B cell (primary cell): Measurements from ENCODE around the gene ERP27. TPM values are rescaled to one million over a fixed set of nuclear protein-coding genes. Genes with fewer than 3 reads are reported as not detected.

Experiments used
- ATAC-seq: fragments of 200-7000 bp; cut with Tn5 transposase; one replicate; pipeline ENCODE4 v1.10.0; 2021; ENCODE audit warnings: low read depth, mild to moderate bottlenecking, moderate number of reproducible peaks, moderate library complexity
- CTCF ChIA-PET: fragments of 350-600 bp; sonication (Branson Sonifier 250); formaldehyde crosslinking; loops from one replicate; lab custom pipeline; 2021; ENCODE audit warnings: antibody characterized with exemption, inconsistent platforms; lab: Charles Lee
- POLR2A ChIA-PET: fragments of 350-600 bp; sonication (Branson Sonifier 250); formaldehyde crosslinking; loops from one replicate; lab custom pipeline; 2021; ENCODE audit warnings: antibody characterized with exemption; lab: Charles Lee
- DNase-seq: peaks from one replicate; pipeline ENCODE4 v3.0.0; 2013
- H2AFZ ChIP-seq: 2 replicates; pipeline ENCODE4 v1.6.1; 2012; ENCODE audit warnings: mild to moderate bottlenecking, low read depth, low read length; ENCODE audit not compliant: insufficient read depth, poor library complexity, severe bottlenecking
- H3K27ac ChIP-seq, 2 donors: 1 replicate in 1 of 2; 2 replicates in 1 of 2; pipeline ENCODE4 v1.5.1; 2012 to 2013; ENCODE audit warnings: low read length in 2 of 2, mild to moderate bottlenecking in 2 of 2, moderate library complexity in 1 of 2
- H3K27me3 ChIP-seq, 4 experiments: fragments of 200-600 bp in 1 of 4; sonication (generic) in 1 of 4; replicated peaks in 1 of 4; 1 replicate in 2 of 4; 2 replicates in 2 of 4; pipeline versions ENCODE4 v1.6.1 to v1.7.0; 2013 to 2016; ENCODE audit warnings: low read length in 3 of 4, mild to moderate bottlenecking in 2 of 4, mixed read lengths in 1 of 4, moderate library complexity in 1 of 4; ENCODE audit not compliant: insufficient read depth in 4 of 4, control insufficient read depth in 3 of 4; ENCODE audit errors: control extremely low read depth in 1 of 4
- H3K36me3 ChIP-seq, 2 experiments: replicated peaks in 1 of 2; 1 replicate in 1 of 2; 2 replicates in 1 of 2; pipeline versions ENCODE4 v1.6.1 to v1.7.1; 2013; ENCODE audit warnings: low read length in 1 of 2; ENCODE audit not compliant: insufficient read depth in 2 of 2, control insufficient read depth in 1 of 2; ENCODE audit errors: control extremely low read depth in 1 of 2, extremely low read depth in 1 of 2
- H3K4me1 ChIP-seq, 2 donors: fragments of 200-600 bp in 1 of 2; sonication (generic) in 1 of 2; 1 replicate in 1 of 2; 2 replicates in 1 of 2; pipeline versions ENCODE4 v1.5.1 to v1.6.1; 2013 to 2017; ENCODE audit warnings: low read length in 2 of 2; ENCODE audit not compliant: control insufficient read depth in 2 of 2, insufficient read depth in 2 of 2
- H3K4me2 ChIP-seq: replicated peaks from 2 replicates; pipeline ENCODE3; 2012; ENCODE audit warnings: mild to moderate bottlenecking, low read depth, low read length; ENCODE audit not compliant: poor library complexity, severe bottlenecking
- H3K4me3 ChIP-seq, 5 experiments: fragments of 200-600 bp in 1 of 5; sonication (generic) in 1 of 5; 1 replicate in 3 of 5; 2 replicates in 2 of 5; pipeline versions ENCODE4 v1.5.1 to v1.7.0; 2011 to 2016; ENCODE audit warnings: low read length in 4 of 5, mild to moderate bottlenecking in 4 of 5, low read depth in 2 of 5, control low read depth in 1 of 5, moderate library complexity in 1 of 5; ENCODE audit not compliant: insufficient read depth in 1 of 5; ENCODE audit errors: control extremely low read depth in 1 of 5, extremely low read depth in 1 of 5
- H3K79me2 ChIP-seq: fragments of 200-600 bp; sonication (generic); one replicate; pipeline ENCODE4 v1.6.0; 2016; ENCODE audit warnings: low read length; ENCODE audit not compliant: control insufficient read depth, insufficient read depth
- H3K9ac ChIP-seq: fragments of 200-600 bp; sonication (generic); 2 replicates; pipeline ENCODE4 v1.6.1; 2017; ENCODE audit warnings: mild to moderate bottlenecking, low read length, moderate library complexity
- H3K9me3 ChIP-seq, 3 donors: one replicate each; pipeline versions ENCODE4 v1.6.1 to v1.7.1; 2013; ENCODE audit warnings: low read length in 2 of 3; ENCODE audit not compliant: control insufficient read depth in 2 of 3, insufficient read depth in 1 of 3; ENCODE audit errors: control extremely low read depth in 1 of 3
- H4K20me1 ChIP-seq: 2 replicates; pipeline ENCODE4 v1.6.0; 2012; ENCODE audit warnings: mild to moderate bottlenecking, low read length; ENCODE audit not compliant: insufficient read depth, control insufficient read depth, poor library complexity, severe bottlenecking
- H3K27ac Mint-ChIP-seq: one replicate; pipeline ENCODE4 v1.8.0; 2021; ENCODE audit warnings: mixed read lengths
- H3K27me3 Mint-ChIP-seq: one replicate; pipeline ENCODE4 v1.8.0; 2021; ENCODE audit warnings: mixed read lengths
- H3K4me1 Mint-ChIP-seq: one replicate; pipeline ENCODE4 v1.8.0; 2021; ENCODE audit warnings: mixed read lengths
- H3K4me3 Mint-ChIP-seq: one replicate; pipeline ENCODE4 v1.8.0; 2021; ENCODE audit warnings: mixed read lengths
- H3K9me3 Mint-ChIP-seq: one replicate; pipeline ENCODE4 v1.8.0; 2022; ENCODE audit warnings: mixed read lengths; ENCODE audit not compliant: insufficient read depth
- EZH2 ChIP-seq: IDR thresholded peaks from 2 replicates; pipeline ENCODE4 v1.6.1; 2012; ENCODE audit warnings: borderline replicate concordance, low read depth, mild to moderate bottlenecking, moderate library complexity, low read length; ENCODE audit not compliant: insufficient read depth, poor library complexity, severe bottlenecking
- WGBS: methylation state at CpG from one replicate; pipeline ENCODE4 v1.1.5; 2013; ENCODE audit warnings: missing lambda C conversion rate; ENCODE audit not compliant: insufficient coverage; 5-methylcytosine and 5-hydroxymethylcytosine counted together
- intact Hi-C: fragments of 100-400 bp; cut with micrococcal nuclease; formaldehyde crosslinking; loops from one replicate; pipeline ENCODE4 v1.10.0; 2022
- polyA plus RNA-seq: library from polyadenylated mRNA; depleted of rRNA; stranded (reverse); fragments of >200 nt; gene quantifications from 2 replicates; pipeline ENCODE4 v1.2.3, GENCODE V29; 2012
- total RNA-seq, 2 donors: library from RNA; stranded (reverse); fragments of 120-200 nt in 1 of 2; gene quantifications; 1 replicate in 1 of 2; 2 replicates in 1 of 2; pipeline versions ENCODE4 v1.2.3 to v1.2.4, GENCODE V29; 2013 to 2022
- TF ChIP-seq, protein P1 (sequence below): fragments of 200-600 bp; IDR thresholded peaks from one replicate; pipeline ENCODE4 v1.8.0; 2022; ENCODE audit warnings: antibody characterized with exemption, mild to moderate bottlenecking

Gene ERP27
- total and polyA plus RNA-seq, 2 donors (not counting 1 experiment from before 2014, with no cell fraction given) = 7.8 to 9.0 TPM

DNA sequence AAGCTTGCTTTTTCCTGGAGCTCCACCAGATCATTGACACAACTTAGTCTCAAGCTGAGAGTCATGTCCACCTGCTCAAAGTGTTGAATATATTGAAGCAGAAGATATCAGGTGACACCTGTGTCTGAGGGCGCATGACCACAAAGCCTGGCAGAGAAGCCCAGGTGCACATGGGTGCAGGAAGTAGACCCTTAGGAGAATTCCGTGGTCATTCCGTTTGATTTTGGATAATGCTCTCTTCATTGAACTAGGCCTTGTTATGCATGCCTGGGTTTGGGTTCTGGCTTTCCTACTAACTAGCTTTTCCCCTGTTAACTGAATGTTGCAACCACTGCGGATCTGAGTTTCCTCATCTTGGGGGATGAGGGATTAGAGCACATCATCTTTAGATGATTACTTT is 15.9 kb upstream of the ERP27 start:
- Histone ChIP-seq H4K20me1 (peaks cover 73% of the 10 kb centered on the region), H3K27ac (peak overlapping the region; percentile 87 to 94), H3K79me2 (peaks cover 100% of the 10 kb centered on the region), H3K9ac (peak overlapping the region; percentile 58), H3K4me3 (peak overlapping the region in 1 of 5 experiments; percentile 49), H3K4me2 (peak overlapping the region; percentile 71), H2AFZ (no peak overlapping the region), H3K4me1 (peaks cover 97% of the 10 kb centered on the region in 2 donors), H3K36me3 (peaks cover 9 to 81% of the 10 kb centered on the region in 2 experiments), H3K9me3 (no peaks in the 10 kb centered on the region), H3K27me3 (no peaks in the 10 kb centered on the region)
- CTCF ChIA-PET = interaction anchor here (1.0 kb wide), 1 partner anchor 41 kb away, joined by 3 read pairs; no protein-coding TSS in a partner anchor
- TF ChIP-seq, protein P1, sequence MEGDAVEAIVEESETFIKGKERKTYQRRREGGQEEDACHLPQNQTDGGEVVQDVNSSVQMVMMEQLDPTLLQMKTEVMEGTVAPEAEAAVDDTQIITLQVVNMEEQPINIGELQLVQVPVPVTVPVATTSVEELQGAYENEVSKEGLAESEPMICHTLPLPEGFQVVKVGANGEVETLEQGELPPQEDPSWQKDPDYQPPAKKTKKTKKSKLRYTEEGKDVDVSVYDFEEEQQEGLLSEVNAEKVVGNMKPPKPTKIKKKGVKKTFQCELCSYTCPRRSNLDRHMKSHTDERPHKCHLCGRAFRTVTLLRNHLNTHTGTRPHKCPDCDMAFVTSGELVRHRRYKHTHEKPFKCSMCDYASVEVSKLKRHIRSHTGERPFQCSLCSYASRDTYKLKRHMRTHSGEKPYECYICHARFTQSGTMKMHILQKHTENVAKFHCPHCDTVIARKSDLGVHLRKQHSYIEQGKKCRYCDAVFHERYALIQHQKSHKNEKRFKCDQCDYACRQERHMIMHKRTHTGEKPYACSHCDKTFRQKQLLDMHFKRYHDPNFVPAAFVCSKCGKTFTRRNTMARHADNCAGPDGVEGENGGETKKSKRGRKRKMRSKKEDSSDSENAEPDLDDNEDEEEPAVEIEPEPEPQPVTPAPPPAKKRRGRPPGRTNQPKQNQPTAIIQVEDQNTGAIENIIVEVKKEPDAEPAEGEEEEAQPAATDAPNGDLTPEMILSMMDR = no peak
- no peak for TF ChIP-seq EZH2
- intact Hi-C loops = loop anchor here (10.0 kb wide), 1 partner anchor 339 kb away; no protein-coding TSS in a partner anchor
- Mint-ChIP-seq H3K4me1 (peaks cover 94% of the 10 kb centered on the region), H3K4me3 (peak overlapping the region; percentile 51), H3K27ac (peak overlapping the region; percentile 83), H3K9me3 (no peaks in the 10 kb centered on the region), H3K27me3 (no peaks in the 10 kb centered on the region)
- POLR2A ChIA-PET = interaction anchor here (0.8 to 1.3 kb wide), 2 partner anchors 42 to 184 kb away, joined by 3 read pairs; a partner anchor contains a TSS
- DNase-seq (peak; percentile 53), ATAC-seq (no peak)
- 73% methylated on average over 1 of the region's 4 CpGs for WGBS

DNA sequence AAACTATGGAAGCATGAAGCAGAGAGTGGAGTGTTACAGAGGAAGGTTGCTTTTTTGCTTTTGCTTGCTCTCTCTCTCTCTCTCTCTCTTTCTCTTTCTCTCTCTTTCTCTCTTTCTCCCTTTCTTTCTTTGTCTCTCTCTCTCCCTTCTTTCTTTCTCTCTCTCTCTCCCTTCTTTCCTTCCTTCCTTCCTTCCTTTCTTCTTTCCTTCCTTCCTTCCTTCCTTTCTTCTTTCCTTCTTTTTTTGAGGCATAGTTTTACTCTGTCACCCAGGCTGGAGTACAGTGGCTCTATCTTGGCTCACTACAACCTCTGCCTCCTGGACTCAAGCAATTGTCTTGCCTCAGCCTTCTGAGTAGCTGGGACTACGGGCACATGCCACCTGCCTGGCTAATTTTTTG is 15.4 kb upstream of the ERP27 start:
- Histone ChIP-seq H3K4me3 (peak overlapping the region in 1 of 5 experiments; percentile 49), H2AFZ (no peak overlapping the region), H3K27me3 (no peaks in the 10 kb centered on the region), H3K27ac (peak overlapping the region; percentile 87 to 94), H4K20me1 (peaks cover 68% of the 10 kb centered on the region), H3K4me1 (peaks cover 98% of the 10 kb centered on the region in 2 donors), H3K79me2 (peaks cover 100% of the 10 kb centered on the region), H3K4me2 (peak overlapping the region; percentile 71), H3K36me3 (peaks cover 10 to 85% of the 10 kb centered on the region in 2 experiments), H3K9ac (peak overlapping the region; percentile 58), H3K9me3 (no peaks in the 10 kb centered on the region)
- intact Hi-C loops = loop anchor here (10.0 kb wide), 1 partner anchor 339 kb away; no protein-coding TSS in a partner anchor
- no CpG with 5 or more reads among the region's 1 CpG for WGBS
- H3K4me3 Mint-ChIP-seq = peak overlapping the region; percentile 51
- DNase-seq (no peak), ATAC-seq (no peak)
- POLR2A ChIA-PET = interaction anchor here (0.8 to 1.3 kb wide), 3 partner anchors 42 to 183 kb away, joined by 3 read pairs; a partner anchor contains a TSS
- no peaks in the 10 kb centered on the region for H3K9me3 Mint-ChIP-seq
- H3K27me3 Mint-ChIP-seq = no peaks in the 10 kb centered on the region
- H3K27ac Mint-ChIP-seq = peak overlapping the region; percentile 83
- H3K4me1 Mint-ChIP-seq = peaks cover 94% of the 10 kb centered on the region
- TF ChIP-seq EZH2 = no peak
- TF ChIP-seq, protein P1 = no peak
- CTCF ChIA-PET = no interaction called here
